Psoas muscle (tissue), 8 donors: Measurements from ENCODE around the gene VCL. TPM values are rescaled to one million over a fixed set of nuclear protein-coding genes. Genes with fewer than 3 reads are reported as not detected.
"Not testable (repeated sequence)": the region's sequence is repeated elsewhere in the genome, so short reads cannot be mapped to it uniquely, and the experiment has no call there.

Experiments used
- ATAC-seq, 4 donors: fragments of 200-7000 bp; cut with Tn5 transposase; one replicate each; pipeline ENCODE4 v1.9.1; 2020; ENCODE audit warnings: moderate library complexity in 3 of 4, mild to moderate bottlenecking in 2 of 4
- DNase-seq, 2 donors: peaks; one replicate each; pipeline ENCODE4 v3.0.0-alpha.2; 2020
- H3K27ac ChIP-seq: fragments of 200-600 bp; one replicate; pipeline ENCODE4 v1.8.0; 2022
- H3K27me3 ChIP-seq, 3 donors: fragments of 200-600 bp in 1 of 3; one replicate each; pipeline versions ENCODE4 v1.6.1 to v1.8.0; 2013 to 2022; ENCODE audit warnings: low read length in 2 of 3, mild to moderate bottlenecking in 2 of 3, moderate library complexity in 1 of 3; ENCODE audit not compliant: insufficient read depth in 3 of 3
- H3K36me3 ChIP-seq, 2 donors: fragments of 200-600 bp in 1 of 2; one replicate each; pipeline versions ENCODE4 v1.6.1 to v1.8.0; 2013 to 2022; ENCODE audit warnings: low read depth in 1 of 2, mild to moderate bottlenecking in 1 of 2, moderate library complexity in 1 of 2; ENCODE audit not compliant: insufficient read depth in 1 of 2
- H3K4me1 ChIP-seq: fragments of 200-600 bp; one replicate; pipeline ENCODE4 v1.8.0; 2022
- H3K4me3 ChIP-seq: fragments of 200-600 bp; one replicate; pipeline ENCODE4 v1.8.0; 2022; ENCODE audit warnings: mild to moderate bottlenecking
- H3K9me3 ChIP-seq: fragments of 200-600 bp; one replicate; pipeline ENCODE4 v1.8.0; 2022
- WGBS, 3 donors: extraction: QIAGEN DNeasy Blood & Tissue Kit; methylation state at CpG; one replicate each; pipeline versions ENCODE4 v1.1.6 to v1.1.7; 2013; 5-methylcytosine and 5-hydroxymethylcytosine counted together
- intact Hi-C, 2 donors: fragments of 100-400 bp; cut with DNase I; formaldehyde crosslinking; loops; one replicate each; pipeline versions ENCODE4 v1.11.0 to v1.14.2; 2022
- polyA plus RNA-seq, 3 donors: library from polyadenylated mRNA; stranded (reverse); fragments of 200-250 nt; gene quantifications; one replicate each; pipeline ENCODE4 v1.2.3, GENCODE V29; 2013
- total RNA-seq, 4 donors: library from RNA; stranded (reverse); fragmentation: NEBNext Ultra II Directional in 2 of 4; extraction: Animal tissue kit (Norgen Biotek cat#: 25700) in 2 of 4; gene quantifications; one replicate each; pipeline versions ENCODE4 v1.2.1 to v1.2.4, GENCODE V29; 2021 to 2023
- TF ChIP-seq, protein P1 (sequence below): fragments of 200-600 bp; IDR thresholded peaks from one replicate; pipeline ENCODE4 v1.8.0; 2022; ENCODE audit warnings: antibody characterized with exemption
- donor health status: healthy with polysubstance abuse.
- donor health status: DM: no; HTN: no; CAD: no; lungs with moderate emphysema.
- donor health status: Bipolar disorder and iron deficiency.
- donor health status: healthy.
- donor health status: DM: yes; HTN: yes; CAD: no.
- donor health status: DM: no; HTN: no; CAD: no.
- donor health status: DM: no; HTN: no; CAD: no.
- donor health status: DM: yes; HTN: yes; CAD: no.

The VCL gene
- total and polyA plus RNA-seq, 7 donors, result 54.5 to 426 (median 93.2) TPM

DNA sequence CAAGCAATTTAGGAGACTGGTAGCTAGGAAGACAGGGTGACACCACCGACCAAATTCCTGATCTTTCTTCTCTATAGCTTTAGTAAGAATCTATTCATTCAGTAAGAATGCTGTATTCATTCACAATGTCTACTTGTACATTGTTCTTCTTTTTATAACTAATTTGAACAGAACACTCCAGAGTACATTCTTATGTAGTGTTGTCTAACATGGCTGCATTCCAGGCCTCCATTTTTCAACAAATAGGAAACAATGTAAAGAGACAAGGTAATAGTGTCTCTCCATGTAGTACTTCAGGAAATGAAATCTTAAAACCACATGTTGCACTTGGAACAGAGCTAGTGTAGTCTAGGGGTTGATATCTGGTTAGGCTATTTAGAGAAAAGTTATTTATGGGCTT lies 1.8 kb downstream of the VCL start:
- intact Hi-C loops, result loop anchor here (5.0 kb wide), 3 partner anchors 38 to 112 kb away; no protein-coding TSS in a partner anchor
- 4 to 14% (median 6%) methylated on average over 1 of the region's 1 CpG for WGBS, 3 donors

DNA sequence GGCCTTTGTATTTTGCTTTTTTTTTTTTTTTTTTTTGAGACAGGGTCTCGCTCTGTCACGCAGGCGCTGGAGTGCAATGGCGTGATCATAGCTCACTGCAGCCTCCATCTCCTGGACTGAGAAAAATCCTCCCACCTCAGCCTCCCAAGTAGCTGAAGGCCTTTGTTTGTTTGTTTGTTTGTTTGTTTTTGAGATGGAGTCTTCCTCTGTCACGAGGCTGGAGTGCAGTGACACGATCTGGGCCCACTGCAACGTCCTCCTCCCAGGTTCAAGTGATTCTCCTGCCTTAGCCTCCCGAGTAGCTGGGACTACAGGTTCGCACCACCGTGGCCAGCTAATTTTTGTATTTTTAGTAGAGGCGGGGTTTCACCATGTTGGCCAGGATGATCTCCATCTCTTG lies 2.3 kb downstream of the VCL start:
- H3K4me3 ChIP-seq, result peak overlapping the region; percentile 95
- WGBS, 3 donors, result 76 to 81% (median 76%) methylated on average over 11 of the region's 11 CpGs
- ATAC-seq, H3K9me3 ChIP-seq, H3K36me3 ChIP-seq, DNase-seq, H3K27me3 ChIP-seq: not testable (repeated sequence)
- peak overlapping the region; percentile 97 for H3K27ac ChIP-seq
- intact Hi-C loops, result loop anchor here (5.0 kb wide), 3 partner anchors 37 to 113 kb away; no protein-coding TSS in a partner anchor
- peaks cover 52% of the 10 kb centered on the region for H3K4me1 ChIP-seq

More for the DNA sequence above, 1.8 kb downstream of the VCL start:
- no peaks in the 10 kb centered on the region for H3K36me3 ChIP-seq
- no peaks in the 10 kb centered on the region for H3K27me3 ChIP-seq
- TF ChIP-seq, protein P1, sequence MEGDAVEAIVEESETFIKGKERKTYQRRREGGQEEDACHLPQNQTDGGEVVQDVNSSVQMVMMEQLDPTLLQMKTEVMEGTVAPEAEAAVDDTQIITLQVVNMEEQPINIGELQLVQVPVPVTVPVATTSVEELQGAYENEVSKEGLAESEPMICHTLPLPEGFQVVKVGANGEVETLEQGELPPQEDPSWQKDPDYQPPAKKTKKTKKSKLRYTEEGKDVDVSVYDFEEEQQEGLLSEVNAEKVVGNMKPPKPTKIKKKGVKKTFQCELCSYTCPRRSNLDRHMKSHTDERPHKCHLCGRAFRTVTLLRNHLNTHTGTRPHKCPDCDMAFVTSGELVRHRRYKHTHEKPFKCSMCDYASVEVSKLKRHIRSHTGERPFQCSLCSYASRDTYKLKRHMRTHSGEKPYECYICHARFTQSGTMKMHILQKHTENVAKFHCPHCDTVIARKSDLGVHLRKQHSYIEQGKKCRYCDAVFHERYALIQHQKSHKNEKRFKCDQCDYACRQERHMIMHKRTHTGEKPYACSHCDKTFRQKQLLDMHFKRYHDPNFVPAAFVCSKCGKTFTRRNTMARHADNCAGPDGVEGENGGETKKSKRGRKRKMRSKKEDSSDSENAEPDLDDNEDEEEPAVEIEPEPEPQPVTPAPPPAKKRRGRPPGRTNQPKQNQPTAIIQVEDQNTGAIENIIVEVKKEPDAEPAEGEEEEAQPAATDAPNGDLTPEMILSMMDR, result no peak
- ATAC-seq, result no peak
- DNase-seq, result no peak
- peaks cover 50% of the 10 kb centered on the region for H3K4me1 ChIP-seq
- peak overlapping the region; percentile 95 for H3K4me3 ChIP-seq
- H3K27ac ChIP-seq, result peak overlapping the region; percentile 97
- H3K9me3 ChIP-seq, result no peaks in the 10 kb centered on the region

DNA sequence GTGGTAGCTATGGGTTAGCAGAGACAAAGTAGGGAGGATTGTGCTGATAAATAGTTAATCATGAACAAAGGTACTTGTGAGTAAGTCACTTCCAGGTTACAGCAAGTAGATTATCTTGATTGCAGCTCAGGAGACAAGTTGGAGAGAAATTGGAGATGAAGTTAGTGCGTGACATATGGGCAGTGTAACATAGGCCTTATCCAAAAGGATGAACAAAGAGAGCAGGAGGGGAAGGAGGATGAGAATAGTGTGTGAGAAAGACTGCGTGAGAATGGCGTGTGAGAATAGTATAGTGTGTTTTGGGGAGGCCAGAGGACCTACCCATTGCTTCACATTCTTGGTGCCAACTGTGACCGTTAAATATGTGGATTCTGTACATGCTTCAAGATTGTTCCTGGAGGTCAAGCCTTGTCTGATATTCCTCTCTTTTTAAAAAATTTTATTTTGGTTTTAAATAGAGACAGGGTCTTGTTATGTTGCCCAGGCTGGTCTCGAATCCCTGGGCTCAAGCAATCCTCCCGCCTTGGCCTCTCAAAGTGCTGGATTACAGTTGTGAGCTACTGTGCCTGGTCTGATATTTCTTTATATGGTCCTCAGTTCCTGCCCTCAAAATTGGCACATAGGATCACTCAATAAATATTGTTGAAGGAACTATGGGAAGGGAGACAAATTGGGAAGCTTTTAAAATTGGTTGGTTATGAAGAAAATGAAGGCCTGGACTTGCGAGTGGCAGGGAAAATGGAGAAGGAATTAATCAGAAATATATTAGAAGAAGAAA lies 3.2 kb downstream of the VCL start:
- Histone ChIP-seq H3K4me1 (peaks cover 54% of the 10 kb centered on the region), H3K27ac (peak overlapping the region; percentile 97), H3K4me3 (peak overlapping the region; percentile 95), H3K27me3 (no peaks in the 10 kb centered on the region), H3K9me3 (no peaks in the 10 kb centered on the region), H3K36me3 (no peaks in the 10 kb centered on the region)
- TF ChIP-seq, protein P1, result no peak
- DNase-seq (no peak), ATAC-seq (no peak)
- 82 to 89% (median 84%) methylated on average over 7 of the region's 7 CpGs for WGBS, 3 donors
- intact Hi-C loops, result loop anchor here (5.0 kb wide), 3 partner anchors 36 to 114 kb away; no protein-coding TSS in a partner anchor

DNA sequence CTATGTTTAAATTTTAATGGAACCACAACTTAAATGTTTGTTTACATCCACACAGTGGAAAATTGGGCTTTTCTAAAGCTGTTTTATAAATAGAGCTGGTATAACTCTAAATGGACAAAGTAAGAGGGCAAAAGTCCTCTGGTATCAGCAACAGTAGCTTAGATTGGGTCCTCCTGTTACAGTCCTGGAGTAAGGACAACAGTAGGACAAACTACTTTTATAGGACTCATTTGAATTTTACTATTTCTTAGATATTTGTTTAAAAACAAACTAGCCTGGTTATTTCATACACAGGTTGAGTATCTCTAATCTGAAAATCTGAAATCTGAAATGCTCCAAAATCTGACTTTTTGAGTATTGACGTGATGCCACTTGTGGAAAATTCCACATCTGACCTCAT lies 8.4 kb downstream of the VCL start:
- TF ChIP-seq, protein P1, result no peak
- DNase-seq (no peak), ATAC-seq (no peak)
- H3K9me3 ChIP-seq, result no peaks in the 10 kb centered on the region
- H3K27ac ChIP-seq, result peak overlapping the region; percentile 8
- no peaks in the 10 kb centered on the region for H3K27me3 ChIP-seq
- 79 to 93% (median 81%) methylated on average over 1 of the region's 1 CpG for WGBS, 3 donors
- no peak overlapping the region for H3K4me3 ChIP-seq
- peaks cover 78% of the 10 kb centered on the region for H3K4me1 ChIP-seq
- intact Hi-C loops, result no loop called here
- H3K36me3 ChIP-seq, result peaks cover 0 to 7% of the 10 kb centered on the region in 2 donors

DNA sequence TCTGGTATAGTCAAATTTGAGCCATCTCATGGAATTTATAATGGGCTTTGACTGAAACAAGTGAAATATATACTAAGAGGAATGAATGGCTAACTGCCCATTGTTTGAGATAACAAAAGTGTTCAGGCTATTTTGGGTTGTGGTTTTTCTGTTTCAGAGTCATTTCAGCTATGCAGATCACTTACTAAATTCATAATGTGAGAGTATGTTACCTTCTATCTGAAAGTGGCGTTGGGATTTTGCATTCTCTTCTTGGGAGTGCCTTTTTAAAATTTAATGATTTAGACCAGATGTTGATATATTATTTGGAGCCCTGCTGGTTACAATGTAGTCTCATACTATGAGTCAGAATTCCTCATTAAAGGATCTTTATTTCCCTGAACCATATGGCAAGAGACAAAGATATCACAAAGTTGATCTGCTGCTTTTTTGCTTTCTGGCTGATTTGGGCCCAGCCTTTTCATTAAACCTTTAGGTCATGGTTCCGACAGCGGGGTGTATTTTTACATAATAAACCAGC lies 10.4 kb downstream of the VCL start:
- Histone ChIP-seq H3K9me3 (no peaks in the 10 kb centered on the region), H3K27ac (no peak overlapping the region), H3K36me3 (peaks cover 0 to 7% of the 10 kb centered on the region in 2 donors), H3K4me1 (peaks cover 78% of the 10 kb centered on the region), H3K4me3 (no peak overlapping the region), H3K27me3 (no peaks in the 10 kb centered on the region)
- TF ChIP-seq, protein P1, result no peak
- intact Hi-C loops, result no loop called here
- DNase-seq (no peak), ATAC-seq (no peak)
- 80 to 92% (median 86%) methylated on average over 3 of the region's 3 CpGs for WGBS, 3 donors
